GM12878 (cell line): ENCODE data around the gene CRMP1. TPM values are rescaled to one million over a fixed set of nuclear protein-coding genes. Genes with fewer than 3 reads are reported as not detected.

ENCODE experiments used
- ATAC-seq: fragments of 200-7000 bp; cut with Tn5 transposase; 3 replicates; pipeline ENCODE4 v1.9.1; 2020; ENCODE audit warnings: mild to moderate bottlenecking, moderate library complexity
- BruUV-seq: library from RNA; stranded (reverse); fragments of 400-500 nt; replicated peaks from 2 replicates; lab custom pipeline; 2021; lab: Mats Ljungman, UMichigan
- CTCF ChIA-PET: fragments of 300-600 bp; sonication (Branson Sonifier 250); formaldehyde crosslinking; extraction: SDS; loops from one replicate; lab custom pipeline; 2021; ENCODE audit warnings: inconsistent platforms; lab: Yijun Ruan, JAX
- POLR2A ChIA-PET: fragments of 350-600 bp; formaldehyde crosslinking; extraction: SDS; loops from one replicate; lab custom pipeline; 2021; ENCODE audit warnings: inconsistent platforms; lab: Charles Lee
- RAD21 ChIA-PET: fragments of 300-600 bp; sonication (Branson Sonifier 250); formaldehyde crosslinking; loops from one replicate; lab custom pipeline; 2023; ENCODE audit warnings: antibody characterized with exemption; ENCODE audit not compliant: unreplicated experiment; lab: Charles Lee
- SMC1A ChIA-PET: fragments of 300-600 bp; sonication (Branson Sonifier 250); formaldehyde crosslinking; loops from one replicate; lab custom pipeline; 2023; ENCODE audit not compliant: unreplicated experiment, uncharacterized antibody; lab: Charles Lee
- DNase-seq: peaks from one replicate; pipeline ENCODE4 v3.0.0-alpha.2; 2011; ENCODE audit warnings: low read depth, low spot score
- FAIRE-seq: peaks from 3 replicates; lab custom pipeline; 2011; peaks lifted over from hg19 to GRCh38; lab: Jason Lieb, UNC
- H2AFZ ChIP-seq: 2 replicates; pipeline ENCODE4 v1.6.0; 2011; ENCODE audit warnings: low read depth, low read length, control low read depth; ENCODE audit not compliant: control insufficient read depth
- H3K27ac ChIP-seq: 2 replicates; pipeline ENCODE4 v1.5.1; 2011; ENCODE audit warnings: control low read depth; ENCODE audit not compliant: control insufficient read depth, insufficient read depth
- H3K27me3 ChIP-seq, 2 experiments: replicated peaks in 1 of 2; 2 replicates each; pipeline versions ENCODE4 v1.6.0 to v1.6.1; 2011; ENCODE audit warnings: low read length in 1 of 2; ENCODE audit not compliant: control insufficient read depth in 2 of 2, insufficient read depth in 2 of 2
- H3K36me3 ChIP-seq, 2 experiments: 2 replicates each; pipeline ENCODE4 v1.5.1; 2011; ENCODE audit warnings: low read length in 1 of 2; ENCODE audit not compliant: control insufficient read depth in 2 of 2, insufficient read depth in 2 of 2
- H3K4me1 ChIP-seq: 2 replicates; pipeline ENCODE4 v1.6.1; 2011; ENCODE audit warnings: mild to moderate bottlenecking, low read length, moderate library complexity, mixed read lengths; ENCODE audit not compliant: control insufficient read depth, insufficient read depth
- H3K4me2 ChIP-seq: 2 replicates; pipeline ENCODE4 v1.6.0; 2011; ENCODE audit warnings: control low read depth; ENCODE audit not compliant: control insufficient read depth, insufficient read depth
- H3K4me3 ChIP-seq: fragments of 200-600 bp; sonication (generic); 2 replicates; pipeline ENCODE4 v1.5.1; 2016
- H3K79me2 ChIP-seq: 2 replicates; pipeline ENCODE4 v1.6.0; 2011; ENCODE audit warnings: low read length; ENCODE audit not compliant: control insufficient read depth, insufficient read depth
- H3K9ac ChIP-seq: 2 replicates; pipeline ENCODE4 v1.8.0; 2011; ENCODE audit warnings: low read length, control low read depth, mixed read lengths; ENCODE audit not compliant: control insufficient read depth, insufficient read depth
- H3K9me3 ChIP-seq: replicated peaks from 3 replicates; pipeline ENCODE4 v1.5.1; 2011; ENCODE audit warnings: mild to moderate bottlenecking, low read length; ENCODE audit not compliant: control insufficient read depth, insufficient read depth
- H4K20me1 ChIP-seq: 2 replicates; pipeline ENCODE4 v1.6.0; 2011; ENCODE audit not compliant: control insufficient read depth, insufficient read depth
- CEBPB ChIP-seq, 2 experiments: fragments of 150-350 bp in 1 of 2; IDR thresholded peaks; 2 replicates each; pipeline ENCODE4 v1.6.1; 2012 to 2014; ENCODE audit warnings: low read depth in 2 of 2, low read length in 2 of 2, borderline replicate concordance in 1 of 2, inconsistent platforms in 1 of 2
- CTCF ChIP-seq, 3 experiments: IDR thresholded peaks in 2 of 3; conservative IDR thresholded peaks in 1 of 3; 2 replicates each; pipeline ENCODE4 v1.5.1; 2011; ENCODE audit warnings: low read depth in 3 of 3, low read length in 3 of 3, mild to moderate bottlenecking in 3 of 3, control low read depth in 2 of 3, moderate library complexity in 2 of 3, inconsistent platforms in 1 of 3, mixed read lengths in 1 of 3; ENCODE audit not compliant: control insufficient read depth in 2 of 3, insufficient read depth in 1 of 3; ENCODE audit errors: extremely low read depth in 1 of 3
- EGR1 ChIP-seq, 2 experiments: IDR thresholded peaks; 1 replicate in 1 of 2; 2 replicates in 1 of 2; pipeline ENCODE4 v1.6.1; 2011 to 2012; ENCODE audit warnings: low read depth in 2 of 2, low read length in 2 of 2, borderline replicate concordance in 1 of 2, mild to moderate bottlenecking in 1 of 2, moderate library complexity in 1 of 2
- PAX5 ChIP-seq: IDR thresholded peaks from 2 replicates; pipeline ENCODE4 v1.6.1; 2011; ENCODE audit warnings: low read depth, low read length, borderline replicate concordance
- RAD21 ChIP-seq: IDR thresholded peaks from 2 replicates; pipeline ENCODE4 v1.6.1; 2011; ENCODE audit warnings: mild to moderate bottlenecking, low read depth, low read length, moderate library complexity; ENCODE audit not compliant: insufficient read depth
- SUZ12 ChIP-seq: fragments of 200-600 bp; sonication (generic); IDR thresholded peaks from one replicate; pipeline ENCODE4 v1.6.1; 2018; ENCODE audit warnings: antibody characterized with exemption, mild to moderate bottlenecking; ENCODE audit not compliant: unreplicated experiment
- ZNF217 ChIP-seq: fragments of 450-650 bp; IDR thresholded peaks from 2 replicates; pipeline ENCODE4 v1.6.1; 2017; ENCODE audit warnings: antibody characterized with exemption, mild to moderate bottlenecking
- ZNF384 ChIP-seq: IDR thresholded peaks from 2 replicates; pipeline ENCODE4 v1.6.1; 2012; ENCODE audit warnings: low read depth, mild to moderate bottlenecking, low read length, improper control_type of control experiment, borderline replicate concordance
- WGBS: methylation state at CpG from one replicate; pipeline ENCODE4 v1.1.6; 2016; ENCODE audit warnings: low lambda C conversion rate; ENCODE audit not compliant: insufficient replicate concordance, insufficient coverage; ENCODE audit errors: missing lambda C conversion rate; 5-methylcytosine and 5-hydroxymethylcytosine counted together
- in situ Hi-C: fragments of 300-500 bp; cut with MboI; formaldehyde crosslinking; loops from 9 replicates; pipeline ENCODE4 v1.14.3; 2018; ENCODE audit warnings: mixed read lengths
- intact Hi-C: fragments of 100-400 bp; cut with micrococcal nuclease; formaldehyde crosslinking; loops from one replicate; pipeline ENCODE4 v1.14.2; 2022; ENCODE audit not compliant: unreplicated experiment
- polyA plus RNA-seq, 11 experiments: library from polyadenylated mRNA; depleted of rRNA in 4 of 11; unstranded in 6 of 11; stranded (reverse) in 5 of 11; fragments of >200 nt; fragmentation: Nextera tagmentation in 4 of 11; fragmentation: Illumina TruSeq in 1 of 11; extraction: Ambion mirVana in 4 of 11; extraction: Trizol in 1 of 11; gene quantifications; 1 replicate in 1 of 11; 2 replicates in 10 of 11; pipeline versions ENCODE4 v1.2.1 to v1.2.3, GENCODE V29; 2011 to 2016; ENCODE audit warnings: inconsistent platforms in 2 of 11, missing spikeins in 2 of 11, low read depth in 1 of 11
- total RNA-seq, 4 experiments: library from RNA; depleted of rRNA in 3 of 4; stranded (reverse); fragments of >200 nt in 3 of 4; fragmentation: Illumina TruSeq in 1 of 4; extraction: Trizol in 1 of 4; gene quantifications; 2 replicates each; pipeline versions ENCODE4 v1.2.1 to v1.2.3, GENCODE V29; 2013 to 2021

CRMP1 gene
- total and polyA plus RNA-seq, 10 of the 15 experiments (the other 5 are each of a cell fraction or from before 2014, with no cell fraction given), result 0.03 to 1.4 (median 0.12) TPM; not detected in 2

DNA sequence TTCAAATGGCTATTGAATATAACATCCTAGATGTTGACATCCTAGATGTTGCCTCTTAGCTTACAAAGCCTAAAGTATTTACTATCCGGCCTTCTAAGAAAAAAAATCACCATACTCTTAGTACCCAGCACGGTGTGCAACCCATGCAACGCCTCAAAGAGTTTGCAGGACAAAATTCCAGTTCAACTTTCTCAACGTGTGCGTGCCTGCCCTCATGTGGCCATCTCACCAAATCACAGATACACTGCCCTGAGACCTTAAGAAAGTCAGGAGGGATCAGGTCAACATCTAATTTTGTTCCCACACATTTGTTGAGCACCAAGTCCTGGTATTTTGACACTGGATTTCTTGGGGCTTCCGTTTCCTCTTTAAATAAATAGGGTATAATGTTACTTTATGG is 68.3 kb downstream of the CRMP1 start:
- H3K9me3 ChIP-seq, result no peaks in the 10 kb centered on the region
- BruUV-seq, result no TSS peak
- peak; percentile 93 for FAIRE-seq
- ChIA-PET CTCF (interaction anchor here (1.0 kb wide), 1 partner anchor 16 kb away, joined by 3 read pairs; no protein-coding TSS in a partner anchor), POLR2A (no interaction called here)
- peak; percentile 62 for ATAC-seq
- H3K36me3 ChIP-seq, result no peaks in the 10 kb centered on the region; a peak in 1 of 4 replicates
- no peak for DNase-seq
- H3K4me1 ChIP-seq, result peaks cover 16% of the 10 kb centered on the region
- 3% methylated on average over 6 of the region's 6 CpGs for WGBS
- H3K27ac ChIP-seq, result no peak overlapping the region
- intact Hi-C loops, result loop anchor here (10.0 kb wide), 1 partner anchor 150 kb away; no protein-coding TSS in a partner anchor
- H4K20me1 ChIP-seq, result no peaks in the 10 kb centered on the region
- H3K79me2 ChIP-seq, result no peaks in the 10 kb centered on the region
- TF ChIP-seq ZNF217, result no peak
- no peak for TF ChIP-seq EGR1 (IDR thresholded peaks at IDR 0.05; ENCODE audit: borderline replicate concordance in 1 of 2, low read depth in 2 of 2, low read length in 2 of 2)
- TF ChIP-seq SUZ12, result no peak
- no peak for TF ChIP-seq PAX5
- peak; percentile 54 to 61 (median 59) for TF ChIP-seq CTCF (IDR thresholded peaks at IDR 0.05 in 2 of 3, conservative IDR thresholded peaks at IDR 0.05 in 1 of 3; ENCODE audit: control insufficient read depth in 2 of 3, extremely low read depth in 1 of 3, insufficient read depth in 1 of 3, low read depth in 3 of 3, low read length in 3 of 3)
- TF ChIP-seq CEBPB (IDR thresholded peaks at IDR 0.05; ENCODE audit: borderline replicate concordance in 1 of 2, low read depth in 2 of 2, low read length in 2 of 2), result no peak
- TF ChIP-seq RAD21, result peak; percentile 55
- no peak for TF ChIP-seq ZNF384
- TF ChIP-seq, all 136 proteins: peak for 2
- Histone ChIP-seq H3K27me3 (no peaks in the 10 kb centered on the region), H3K9ac (no peak overlapping the region), H2AFZ (no peak overlapping the region), H3K4me2 (no peak overlapping the region), H3K4me3 (no peak overlapping the region)
- in situ Hi-C loops, result no loop called here
- ChIA-PET RAD21 (no interaction called here), SMC1A (no interaction called here)
